ENCODE data around the gene PRDM8.

The PRDM8 gene

GRCh38 chr4:80213117-80213815 lies 16.0 kb downstream of the PRDM8 start:
- H3K9me2 ChIP-seq (replicated peaks; ENCODE audit: control insufficient read depth, low read length), result no peaks in the 10 kb centered on the region
- H3K4me2 ChIP-seq (ENCODE audit: low read length), result no peak overlapping the region
- peaks cover 9% of the 10 kb centered on the region for H3K27me3 ChIP-seq (ENCODE audit: control insufficient read depth, low read length)
- no peak for TF ChIP-seq EZH2phosphoT487 (IDR thresholded peaks at IDR 0.05; ENCODE audit: borderline replicate concordance, low read length)
- TF ChIP-seq, protein P1, sequence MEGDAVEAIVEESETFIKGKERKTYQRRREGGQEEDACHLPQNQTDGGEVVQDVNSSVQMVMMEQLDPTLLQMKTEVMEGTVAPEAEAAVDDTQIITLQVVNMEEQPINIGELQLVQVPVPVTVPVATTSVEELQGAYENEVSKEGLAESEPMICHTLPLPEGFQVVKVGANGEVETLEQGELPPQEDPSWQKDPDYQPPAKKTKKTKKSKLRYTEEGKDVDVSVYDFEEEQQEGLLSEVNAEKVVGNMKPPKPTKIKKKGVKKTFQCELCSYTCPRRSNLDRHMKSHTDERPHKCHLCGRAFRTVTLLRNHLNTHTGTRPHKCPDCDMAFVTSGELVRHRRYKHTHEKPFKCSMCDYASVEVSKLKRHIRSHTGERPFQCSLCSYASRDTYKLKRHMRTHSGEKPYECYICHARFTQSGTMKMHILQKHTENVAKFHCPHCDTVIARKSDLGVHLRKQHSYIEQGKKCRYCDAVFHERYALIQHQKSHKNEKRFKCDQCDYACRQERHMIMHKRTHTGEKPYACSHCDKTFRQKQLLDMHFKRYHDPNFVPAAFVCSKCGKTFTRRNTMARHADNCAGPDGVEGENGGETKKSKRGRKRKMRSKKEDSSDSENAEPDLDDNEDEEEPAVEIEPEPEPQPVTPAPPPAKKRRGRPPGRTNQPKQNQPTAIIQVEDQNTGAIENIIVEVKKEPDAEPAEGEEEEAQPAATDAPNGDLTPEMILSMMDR (IDR thresholded peaks at IDR 0.05; ENCODE audit: low read depth, low read length, poor library complexity, severe bottlenecking), result no peak
- H3K36me3 ChIP-seq (ENCODE audit: control insufficient read depth, low read length), result no peaks in the 10 kb centered on the region
- H3K4me3 ChIP-seq (ENCODE audit: low read length), result no peak overlapping the region
- no peaks in the 10 kb centered on the region for H3K9me3 ChIP-seq (ENCODE audit: control insufficient read depth, insufficient read depth, low read length)
- no peak overlapping the region for H3K27ac ChIP-seq (ENCODE audit: low read depth, low read length)
- H3K4me1 ChIP-seq (ENCODE audit: control insufficient read depth, low read length), result no peaks in the 10 kb centered on the region
- no peaks in the 10 kb centered on the region for H4K20me1 ChIP-seq (ENCODE audit: control insufficient read depth, insufficient read depth, low read depth, low read length)
- no peaks in the 10 kb centered on the region for H3F3A ChIP-seq (ENCODE audit: control insufficient read depth, insufficient read depth)
- no peaks in the 10 kb centered on the region for H3K79me2 ChIP-seq (ENCODE audit: control insufficient read depth, low read length)

DNA sequence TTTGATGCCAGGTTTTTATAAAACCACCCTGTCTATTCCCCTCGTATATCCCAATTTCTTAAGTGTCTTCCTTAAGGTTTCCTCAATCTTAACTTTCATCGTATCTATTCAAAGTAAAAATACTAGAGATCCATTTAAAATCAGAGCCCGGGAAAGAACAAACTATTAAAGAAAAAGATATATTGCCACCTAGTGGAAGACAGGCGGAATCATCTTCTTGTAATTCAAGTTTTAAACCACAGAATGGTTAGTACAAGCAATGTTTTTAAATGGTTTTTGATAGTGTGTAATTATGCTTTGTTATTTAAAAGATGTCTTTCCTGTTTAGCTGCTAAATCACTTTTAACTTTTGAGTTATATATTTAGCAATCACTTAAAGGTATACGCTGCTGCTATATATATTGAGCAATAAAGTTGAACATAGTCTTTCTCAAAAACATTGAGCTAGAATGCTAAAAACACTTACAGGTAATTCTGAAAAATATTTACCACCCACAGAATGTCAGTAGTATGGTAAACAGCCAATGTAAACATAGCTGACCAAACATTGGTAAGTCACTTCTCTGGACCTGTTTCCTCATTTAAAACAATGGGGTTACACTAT lies 18.2 kb downstream of the PRDM8 start:
- H3K4me3 ChIP-seq (ENCODE audit: low read length), result no peak overlapping the region
- H3K9me3 ChIP-seq (ENCODE audit: control insufficient read depth, insufficient read depth, low read length), result no peaks in the 10 kb centered on the region
- H3K36me3 ChIP-seq (ENCODE audit: control insufficient read depth, low read length), result no peaks in the 10 kb centered on the region
- no peaks in the 10 kb centered on the region for H4K20me1 ChIP-seq (ENCODE audit: control insufficient read depth, insufficient read depth, low read depth, low read length)
- TF ChIP-seq, protein P1 (IDR thresholded peaks at IDR 0.05; ENCODE audit: low read depth, low read length, poor library complexity, severe bottlenecking), result peak; percentile 67
- TF ChIP-seq EZH2phosphoT487 (IDR thresholded peaks at IDR 0.05; ENCODE audit: borderline replicate concordance, low read length), result no peak
- H3K79me2 ChIP-seq (ENCODE audit: control insufficient read depth, low read length), result no peaks in the 10 kb centered on the region
- no peak overlapping the region for H3K27ac ChIP-seq (ENCODE audit: low read depth, low read length)
- H3K9me2 ChIP-seq (replicated peaks; ENCODE audit: control insufficient read depth, low read length), result no peaks in the 10 kb centered on the region
- H3K27me3 ChIP-seq (ENCODE audit: control insufficient read depth, low read length), result peaks cover 17% of the 10 kb centered on the region
- H3K4me1 ChIP-seq (ENCODE audit: control insufficient read depth, low read length), result no peaks in the 10 kb centered on the region
- H3K4me2 ChIP-seq (ENCODE audit: low read length), result no peak overlapping the region
- no peaks in the 10 kb centered on the region for H3F3A ChIP-seq (ENCODE audit: control insufficient read depth, insufficient read depth)

DNA sequence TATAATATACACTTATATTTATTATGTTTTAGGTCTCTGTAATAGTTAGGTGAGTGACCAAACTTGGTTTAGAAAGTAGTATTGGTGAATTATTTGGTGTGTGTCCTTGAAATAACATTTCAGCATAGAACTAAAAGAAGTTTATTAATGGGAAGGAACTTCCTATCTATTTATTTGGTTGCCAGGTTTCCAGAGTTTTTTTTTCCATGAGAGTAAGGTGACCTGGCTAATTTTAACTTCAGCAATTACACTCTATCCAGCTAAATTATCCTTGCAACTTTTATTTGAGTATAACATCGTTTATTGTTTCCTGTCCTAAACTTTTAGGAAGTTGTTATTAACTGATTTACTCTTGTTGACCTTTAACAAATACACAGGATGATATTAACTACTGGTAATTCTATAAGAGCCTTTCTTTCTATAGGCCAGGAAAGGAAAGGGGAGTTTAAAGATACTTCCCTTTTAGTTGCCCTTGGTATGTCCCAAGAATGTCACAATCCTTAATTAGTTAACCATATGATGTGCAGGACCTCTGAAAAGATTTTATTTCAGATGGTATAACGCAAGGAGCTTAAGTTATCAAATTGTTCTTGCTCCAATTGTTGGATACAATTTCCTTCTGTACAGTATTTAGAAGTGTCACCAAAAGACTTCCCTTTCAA lies 18.9 kb downstream of the PRDM8 start:
- Histone ChIP-seq H4K20me1 (ENCODE audit: control insufficient read depth, insufficient read depth, low read depth, low read length) (0 out of 2 replicates have a peak, but pooled peaks cover 3% of the 10 kb centered on the region), H3K79me2 (ENCODE audit: control insufficient read depth, low read length) (no peaks in the 10 kb centered on the region), H3K9me3 (ENCODE audit: control insufficient read depth, insufficient read depth, low read length) (no peaks in the 10 kb centered on the region), H3K4me1 (ENCODE audit: control insufficient read depth, low read length) (no peaks in the 10 kb centered on the region), H3K9me2 (replicated peaks; ENCODE audit: control insufficient read depth, low read length) (no peaks in the 10 kb centered on the region), H3F3A (ENCODE audit: control insufficient read depth, insufficient read depth) (no peaks in the 10 kb centered on the region), H3K4me3 (ENCODE audit: low read length) (no peak overlapping the region), H3K36me3 (ENCODE audit: control insufficient read depth, low read length) (no peaks in the 10 kb centered on the region), H3K27me3 (ENCODE audit: control insufficient read depth, low read length) (peaks cover 19% of the 10 kb centered on the region), H3K4me2 (ENCODE audit: low read length) (no peak overlapping the region), H3K27ac (ENCODE audit: low read depth, low read length) (no peak overlapping the region)
- no peak for TF ChIP-seq EZH2phosphoT487 (IDR thresholded peaks at IDR 0.05; ENCODE audit: borderline replicate concordance, low read length)
- TF ChIP-seq, protein P1 (IDR thresholded peaks at IDR 0.05; ENCODE audit: low read depth, low read length, poor library complexity, severe bottlenecking), result no peak

Data from DOHH2 (cell line).